Measurements from ENCODE around the gene DIP2B. TPM values are rescaled to one million over a fixed set of nuclear protein-coding genes. Genes with fewer than 3 reads are reported as not detected.

The DIP2B gene
- total RNA-seq, 1 donor from 2014 or later: 21.1 TPM

DNA sequence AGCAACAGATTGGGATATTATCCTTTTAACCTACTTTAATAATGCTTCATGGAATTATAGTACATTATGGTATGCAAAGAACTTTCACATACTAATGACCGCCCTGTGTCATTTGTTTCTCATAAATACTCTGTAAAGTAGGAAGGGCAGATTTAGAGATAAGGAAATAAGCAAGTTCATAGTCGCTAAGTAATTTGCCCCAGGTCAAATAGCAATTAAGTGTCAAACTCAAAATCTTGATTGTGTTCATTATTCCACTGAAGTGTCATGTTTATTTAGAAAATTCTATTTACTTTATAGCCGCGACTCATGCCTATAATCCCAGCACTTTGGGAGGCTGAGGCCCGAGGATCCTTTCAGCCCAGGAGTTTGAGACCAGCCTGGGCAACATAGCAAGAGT lies 160.4 kb downstream of the DIP2B start:
- no peak overlapping the region for H3K4me3 ChIP-seq (ENCODE audit: low read depth, low read length)
- peaks cover 2% of the 10 kb centered on the region for H3K36me3 ChIP-seq (ENCODE audit: control insufficient read depth, insufficient read depth, low read length)
- DNase-seq (ENCODE audit: low read depth) (no peak), FAIRE-seq (no peak)
- no peaks in the 10 kb centered on the region for H3K27me3 ChIP-seq (ENCODE audit: control insufficient read depth, insufficient read depth, low read length)
- TF ChIP-seq CTCF (IDR thresholded peaks at IDR 0.05; ENCODE audit: insufficient read depth, low read length, severe bottlenecking): no peak

DNA sequence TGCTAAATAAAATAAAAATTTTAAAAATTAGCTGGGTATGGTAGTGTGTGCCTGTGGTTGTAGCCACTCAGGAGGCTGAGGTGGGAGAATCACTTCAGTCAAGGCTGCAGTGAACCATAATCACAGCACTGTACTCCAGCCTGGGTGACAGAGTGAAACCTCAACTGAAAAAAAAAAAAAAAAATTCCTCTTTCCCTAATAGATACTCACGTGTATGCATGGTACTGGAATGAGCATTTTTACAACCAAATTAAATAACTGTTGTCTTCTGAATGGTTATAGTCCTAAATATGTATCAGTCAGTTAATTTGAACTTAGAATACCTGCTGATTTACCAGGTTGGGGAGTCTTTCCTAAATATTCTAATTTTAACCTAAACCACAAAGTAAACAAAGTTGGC lies 160.8 kb downstream of the DIP2B start:
- H3K4me3 ChIP-seq (ENCODE audit: low read depth, low read length): no peak overlapping the region
- DNase-seq (ENCODE audit: low read depth) (no peak), FAIRE-seq (no peak)
- H3K36me3 ChIP-seq (ENCODE audit: control insufficient read depth, insufficient read depth, low read length): peaks cover 2% of the 10 kb centered on the region
- TF ChIP-seq CTCF (IDR thresholded peaks at IDR 0.05; ENCODE audit: insufficient read depth, low read length, severe bottlenecking): no peak
- H3K27me3 ChIP-seq (ENCODE audit: control insufficient read depth, insufficient read depth, low read length): no peaks in the 10 kb centered on the region

DNA sequence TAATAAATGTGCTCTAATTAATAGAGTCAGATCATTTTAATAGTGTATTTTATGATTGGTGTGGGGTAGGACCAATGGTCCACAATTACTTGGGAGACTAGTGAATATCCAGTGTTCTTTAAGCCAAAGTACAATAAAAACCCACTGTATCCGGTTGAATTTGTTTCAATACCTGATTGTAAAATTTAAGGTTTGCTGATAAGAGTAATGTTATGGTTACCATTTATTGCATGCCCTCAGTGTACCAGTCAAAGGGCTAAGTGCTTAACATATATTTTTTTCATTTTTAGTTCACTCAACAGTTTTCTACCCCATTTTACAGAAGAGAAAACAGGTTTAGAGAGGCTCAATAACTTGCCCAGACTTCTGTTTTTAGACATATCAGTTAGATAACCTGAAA lies 161.2 kb downstream of the DIP2B start:
- DNase-seq (ENCODE audit: low read depth) (no peak), FAIRE-seq (no peak)
- TF ChIP-seq CTCF (IDR thresholded peaks at IDR 0.05; ENCODE audit: insufficient read depth, low read length, severe bottlenecking): no peak
- Histone ChIP-seq H3K4me3 (ENCODE audit: low read depth, low read length) (no peak overlapping the region), H3K36me3 (ENCODE audit: control insufficient read depth, insufficient read depth, low read length) (peaks cover 2% of the 10 kb centered on the region), H3K27me3 (ENCODE audit: control insufficient read depth, insufficient read depth, low read length) (no peaks in the 10 kb centered on the region)

- no peak for DNase-seq (ENCODE audit: low read depth)
- FAIRE-seq: no peak
- Histone ChIP-seq H3K36me3 (ENCODE audit: control insufficient read depth, insufficient read depth, low read length) (peaks cover 4% of the 10 kb centered on the region), H3K4me3 (ENCODE audit: low read depth, low read length) (no peak overlapping the region), H3K27me3 (ENCODE audit: control insufficient read depth, insufficient read depth, low read length) (no peaks in the 10 kb centered on the region)
- TF ChIP-seq CTCF (IDR thresholded peaks at IDR 0.05; ENCODE audit: insufficient read depth, low read length, severe bottlenecking): no peak
These were observed 167.4 kb downstream of the DIP2B start for GRCh38 chr12:50672158-50672557.

DNA sequence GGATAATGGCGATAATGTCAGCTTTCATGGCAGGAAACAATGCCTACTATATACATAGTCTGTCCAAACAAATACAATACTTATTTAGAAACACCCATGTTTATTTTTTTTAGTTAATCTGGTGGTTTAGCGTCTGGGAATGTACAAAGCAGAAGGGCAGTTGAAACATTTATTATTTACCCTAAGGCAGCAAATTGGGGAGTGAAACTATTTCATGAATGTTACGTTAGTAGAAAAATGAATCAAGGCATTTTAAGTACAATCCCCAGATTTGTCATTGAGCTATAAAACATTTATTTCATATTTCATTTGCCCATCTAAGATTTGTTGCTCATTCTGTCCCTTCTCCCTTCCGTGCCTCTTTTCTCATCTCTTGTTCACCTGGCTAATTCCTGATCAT lies 172.0 kb downstream of the DIP2B start:
- no peak for TF ChIP-seq CTCF (IDR thresholded peaks at IDR 0.05; ENCODE audit: insufficient read depth, low read length, severe bottlenecking)
- Histone ChIP-seq H3K4me3 (ENCODE audit: low read depth, low read length) (no peak overlapping the region), H3K36me3 (ENCODE audit: control insufficient read depth, insufficient read depth, low read length) (peaks cover 6% of the 10 kb centered on the region), H3K27me3 (ENCODE audit: control insufficient read depth, insufficient read depth, low read length) (no peaks in the 10 kb centered on the region)
- DNase-seq (ENCODE audit: low read depth) (no peak), FAIRE-seq (no peak)

- Histone ChIP-seq H3K4me3 (ENCODE audit: low read depth, low read length) (no peak overlapping the region), H3K27me3 (ENCODE audit: control insufficient read depth, insufficient read depth, low read length) (no peaks in the 10 kb centered on the region), H3K36me3 (ENCODE audit: control insufficient read depth, insufficient read depth, low read length) (peaks cover 6% of the 10 kb centered on the region)
- FAIRE-seq (no peak), DNase-seq (ENCODE audit: low read depth) (no peak)
- TF ChIP-seq CTCF (IDR thresholded peaks at IDR 0.05; ENCODE audit: insufficient read depth, low read length, severe bottlenecking): no peak
These were observed 173.1 kb downstream of the DIP2B start for GRCh38 chr12:50677858-50678257.
